ENCODE results near the gene UBB.

GRCh38 chr17:16383216-16383615, 2.3 kb downstream of the UBB start:
- TF ChIP-seq POLR2AphosphoS5 (IDR thresholded peaks at IDR 0.05; ENCODE audit: low read depth) (no peak), CTCF (IDR thresholded peaks at IDR 0.05; ENCODE audit: insufficient read depth, low read length) (no peak), REST (IDR thresholded peaks at IDR 0.05; ENCODE audit: insufficient replicate concordance, low read depth) (no peak)
